ENCODE measurements around the gene METRNL.

Gene METRNL

DNA sequence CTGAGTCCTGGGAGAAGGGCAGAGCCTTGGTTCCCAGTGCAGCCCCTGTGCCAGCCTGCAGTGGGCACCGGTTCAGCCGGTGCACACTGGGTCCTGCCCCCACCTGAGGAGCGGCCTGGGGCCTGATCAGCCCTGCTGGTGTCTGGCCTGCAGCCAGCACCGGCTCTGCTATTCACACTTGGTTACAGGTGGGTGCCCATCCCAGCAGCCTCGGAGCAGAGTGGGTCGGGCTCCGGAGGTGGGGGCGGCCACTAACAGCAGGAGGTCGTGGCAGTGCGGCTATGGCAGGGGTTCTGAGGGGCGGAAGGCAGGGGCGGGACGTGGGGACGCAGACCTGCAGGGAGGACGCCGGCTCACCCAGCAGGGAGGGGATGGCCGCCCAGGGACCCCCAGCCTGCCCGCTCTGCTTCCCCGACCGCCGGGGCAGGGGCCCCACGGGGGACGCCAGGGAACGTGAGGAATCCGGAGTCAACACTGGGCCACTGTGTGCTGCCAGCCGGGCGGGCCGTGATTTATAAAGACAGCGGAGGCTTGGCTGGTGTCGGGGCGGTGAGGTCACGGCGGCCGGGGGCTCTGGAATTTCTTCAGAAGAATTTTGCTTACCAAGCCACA, 20.3 kb downstream of the METRNL start:
- no peak for FAIRE-seq
- TF ChIP-seq TAF1 (IDR thresholded peaks at IDR 0.05; ENCODE audit: borderline replicate concordance, low read depth, low read length): no peak
- TF ChIP-seq POLR2A (IDR thresholded peaks at IDR 0.05; ENCODE audit: low read depth, low read length): no peak
- TF ChIP-seq POLR2AphosphoS5 (IDR thresholded peaks at IDR 0.05; ENCODE audit: low read depth, low read length): no peak
- DNase-seq (ENCODE audit: insufficient read length): no peak

DNA sequence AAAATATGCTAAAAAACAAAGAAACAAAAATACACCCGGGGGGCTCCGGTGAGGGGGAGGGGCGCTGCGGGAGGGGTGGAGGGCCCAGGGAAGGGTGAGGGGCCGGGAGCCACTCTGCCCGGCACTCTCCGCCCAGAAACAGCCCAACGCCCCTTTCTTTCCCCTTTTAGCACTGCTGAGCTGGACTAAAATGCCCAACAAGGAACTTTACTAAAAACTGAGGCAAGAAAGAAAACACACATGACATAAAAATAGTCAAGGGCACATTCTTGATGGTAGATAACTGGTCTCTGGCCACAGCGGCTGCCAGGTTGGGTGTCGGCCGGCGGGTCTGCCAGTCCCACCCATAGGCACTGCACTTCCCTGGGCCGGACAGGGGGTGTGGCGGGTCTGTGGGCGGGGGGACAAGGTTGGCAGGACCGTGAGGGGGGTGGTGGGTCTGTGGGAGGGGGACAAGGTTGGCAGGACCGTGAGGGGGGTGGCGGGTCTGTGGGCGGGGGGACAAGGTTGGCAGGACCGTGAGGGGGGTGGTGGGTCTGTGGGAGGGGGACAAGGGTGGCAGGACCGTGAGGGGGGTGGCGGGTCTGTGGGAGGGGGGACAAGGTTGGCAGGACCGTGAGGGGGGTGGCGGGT, 20.9 kb downstream of the METRNL start:
- TF ChIP-seq TAF1 (IDR thresholded peaks at IDR 0.05; ENCODE audit: borderline replicate concordance, low read depth, low read length) (no peak), POLR2AphosphoS5 (IDR thresholded peaks at IDR 0.05; ENCODE audit: low read depth, low read length) (no peak), POLR2A (IDR thresholded peaks at IDR 0.05; ENCODE audit: low read depth, low read length) (no peak)
- no peak for FAIRE-seq
- DNase-seq (ENCODE audit: insufficient read length): no peak

DNA sequence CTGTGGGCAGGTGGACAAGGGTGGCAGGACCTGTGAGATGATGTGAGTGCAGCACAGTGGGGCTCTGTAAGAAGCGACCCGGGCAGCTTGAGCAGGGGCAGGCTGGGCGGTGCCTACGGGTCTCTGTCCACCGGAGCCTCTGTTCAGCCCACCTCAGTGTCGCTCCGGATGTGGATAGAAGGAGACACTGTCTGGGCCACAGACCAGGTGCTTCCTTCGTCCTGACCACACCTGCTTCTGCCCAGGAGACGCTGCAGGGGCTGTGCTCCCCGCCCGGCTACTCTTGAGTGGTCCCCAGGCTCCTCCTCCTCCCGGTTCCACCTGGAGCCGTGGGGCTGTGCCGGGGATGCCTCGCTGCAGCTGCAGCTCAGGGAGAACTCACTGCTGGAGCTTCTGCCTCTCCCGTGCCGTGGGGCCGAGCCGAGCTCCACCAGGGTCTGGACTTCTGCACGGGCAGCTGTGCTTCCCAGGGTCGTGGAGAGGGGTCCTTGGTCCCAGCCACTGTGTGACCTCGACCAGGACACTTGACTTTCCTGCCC, 21.5 kb downstream of the METRNL start:
- DNase-seq (ENCODE audit: insufficient read length) (no peak), FAIRE-seq (no peak)
- no peak for TF ChIP-seq POLR2AphosphoS5 (IDR thresholded peaks at IDR 0.05; ENCODE audit: low read depth, low read length)
- TF ChIP-seq POLR2A (IDR thresholded peaks at IDR 0.05; ENCODE audit: low read depth, low read length): no peak
- no peak for TF ChIP-seq TAF1 (IDR thresholded peaks at IDR 0.05; ENCODE audit: borderline replicate concordance, low read depth, low read length)

DNA sequence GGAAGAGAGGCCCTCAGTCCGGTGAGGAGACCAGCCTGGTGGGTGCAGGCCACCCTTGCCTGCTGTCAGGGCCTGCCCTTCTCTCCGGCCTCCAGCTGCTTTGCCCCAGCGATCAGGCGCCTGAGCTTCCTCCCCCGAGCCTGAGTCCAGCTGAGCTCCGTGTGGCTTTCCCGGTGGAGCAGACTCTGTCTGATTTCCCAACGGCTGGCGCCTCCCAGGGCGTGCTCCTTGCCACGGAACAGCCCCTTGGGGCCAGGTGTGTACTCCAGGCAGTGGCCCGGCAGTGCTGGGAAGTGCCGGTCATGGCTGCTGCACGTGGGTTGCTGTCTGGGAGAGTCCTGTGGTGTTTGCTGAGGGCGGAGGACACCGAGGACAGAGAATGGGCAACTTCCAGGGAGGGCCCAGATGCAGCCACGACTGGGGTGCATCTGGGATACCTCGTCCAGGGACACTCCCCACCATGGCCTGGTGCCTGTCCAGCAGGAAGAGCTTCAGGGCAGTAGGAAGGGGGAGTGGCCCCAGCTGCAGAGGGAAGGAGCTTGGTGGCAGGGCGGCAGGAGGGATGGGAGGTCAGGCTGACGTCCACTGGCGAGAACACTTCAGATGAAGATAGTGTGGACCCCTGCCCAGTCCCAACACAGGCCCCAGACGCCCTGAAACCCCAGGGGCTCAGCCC, 22.5 kb downstream of the METRNL start:
- DNase-seq (ENCODE audit: insufficient read length): no peak
- no peak for TF ChIP-seq POLR2A (IDR thresholded peaks at IDR 0.05; ENCODE audit: low read depth, low read length)
- no peak for TF ChIP-seq POLR2AphosphoS5 (IDR thresholded peaks at IDR 0.05; ENCODE audit: low read depth, low read length)
- no peak for TF ChIP-seq TAF1 (IDR thresholded peaks at IDR 0.05; ENCODE audit: borderline replicate concordance, low read depth, low read length)
- FAIRE-seq: no peak

DNA sequence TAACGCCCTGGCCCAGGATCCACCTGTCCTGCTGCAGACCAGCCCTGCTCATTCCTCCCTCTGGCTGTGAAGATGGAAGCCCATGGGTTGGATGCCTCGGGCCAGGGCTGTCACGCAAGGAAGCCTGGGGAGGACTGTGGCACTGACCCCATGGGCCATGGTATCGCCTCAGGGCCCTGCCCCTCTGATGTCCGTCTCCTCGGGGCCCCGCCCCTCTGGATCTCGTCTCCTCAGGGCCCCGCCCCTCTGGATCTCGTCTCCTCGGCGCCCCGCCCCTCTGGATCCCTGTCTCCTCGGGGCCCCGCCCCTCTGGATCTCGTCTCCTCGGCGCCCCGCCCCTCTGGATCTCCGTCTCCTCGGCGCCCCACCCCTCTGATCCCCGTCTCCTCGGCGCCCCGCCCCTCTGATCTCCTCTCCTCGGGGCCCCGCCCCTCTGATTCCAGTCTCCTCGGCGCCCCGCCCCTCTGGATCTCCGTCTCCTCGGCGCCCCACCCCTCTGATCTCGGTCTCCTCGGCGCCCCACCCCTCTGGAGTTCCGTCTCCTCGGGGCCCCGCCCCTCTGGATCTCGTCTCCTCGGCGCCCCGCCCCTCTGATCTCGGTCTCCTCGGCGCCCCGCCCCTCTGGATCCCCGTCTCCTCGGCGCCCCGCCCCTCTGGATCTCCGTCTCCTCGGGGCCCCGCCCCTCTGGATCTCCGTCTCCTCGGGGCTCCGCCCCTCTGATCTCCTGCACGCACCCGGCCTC, 24.0 kb downstream of the METRNL start:
- FAIRE-seq (no peak), DNase-seq (ENCODE audit: insufficient read length) (no peak)
- TF ChIP-seq POLR2A (IDR thresholded peaks at IDR 0.05; ENCODE audit: low read depth, low read length): no peak
- no peak for TF ChIP-seq TAF1 (IDR thresholded peaks at IDR 0.05; ENCODE audit: borderline replicate concordance, low read depth, low read length)
- TF ChIP-seq POLR2AphosphoS5 (IDR thresholded peaks at IDR 0.05; ENCODE audit: low read depth, low read length): no peak

DNA sequence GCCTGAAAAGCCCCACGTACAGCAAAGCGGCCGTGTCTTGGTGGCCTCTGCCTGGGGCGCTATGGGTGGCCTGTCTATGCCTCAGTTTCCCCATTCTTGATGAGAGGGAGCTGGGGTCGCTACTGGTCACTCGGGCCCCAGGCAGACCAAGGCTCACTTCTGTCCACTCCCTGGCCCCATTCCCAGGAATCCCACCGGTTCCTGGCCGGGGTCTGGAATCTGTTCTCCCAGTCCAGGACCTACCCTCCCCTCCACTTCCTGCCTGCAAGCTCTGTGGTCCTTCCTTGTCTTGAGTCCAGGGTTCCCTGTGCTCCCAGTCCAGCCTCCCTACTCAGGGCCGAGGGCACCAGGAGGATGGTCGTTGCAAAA, 24.5 kb downstream of the METRNL start:
- DNase-seq (ENCODE audit: insufficient read length): no peak
- TF ChIP-seq TAF1 (IDR thresholded peaks at IDR 0.05; ENCODE audit: borderline replicate concordance, low read depth, low read length) (no peak), POLR2A (IDR thresholded peaks at IDR 0.05; ENCODE audit: low read depth, low read length) (no peak), POLR2AphosphoS5 (IDR thresholded peaks at IDR 0.05; ENCODE audit: low read depth, low read length) (no peak)
- no peak for FAIRE-seq

DNA sequence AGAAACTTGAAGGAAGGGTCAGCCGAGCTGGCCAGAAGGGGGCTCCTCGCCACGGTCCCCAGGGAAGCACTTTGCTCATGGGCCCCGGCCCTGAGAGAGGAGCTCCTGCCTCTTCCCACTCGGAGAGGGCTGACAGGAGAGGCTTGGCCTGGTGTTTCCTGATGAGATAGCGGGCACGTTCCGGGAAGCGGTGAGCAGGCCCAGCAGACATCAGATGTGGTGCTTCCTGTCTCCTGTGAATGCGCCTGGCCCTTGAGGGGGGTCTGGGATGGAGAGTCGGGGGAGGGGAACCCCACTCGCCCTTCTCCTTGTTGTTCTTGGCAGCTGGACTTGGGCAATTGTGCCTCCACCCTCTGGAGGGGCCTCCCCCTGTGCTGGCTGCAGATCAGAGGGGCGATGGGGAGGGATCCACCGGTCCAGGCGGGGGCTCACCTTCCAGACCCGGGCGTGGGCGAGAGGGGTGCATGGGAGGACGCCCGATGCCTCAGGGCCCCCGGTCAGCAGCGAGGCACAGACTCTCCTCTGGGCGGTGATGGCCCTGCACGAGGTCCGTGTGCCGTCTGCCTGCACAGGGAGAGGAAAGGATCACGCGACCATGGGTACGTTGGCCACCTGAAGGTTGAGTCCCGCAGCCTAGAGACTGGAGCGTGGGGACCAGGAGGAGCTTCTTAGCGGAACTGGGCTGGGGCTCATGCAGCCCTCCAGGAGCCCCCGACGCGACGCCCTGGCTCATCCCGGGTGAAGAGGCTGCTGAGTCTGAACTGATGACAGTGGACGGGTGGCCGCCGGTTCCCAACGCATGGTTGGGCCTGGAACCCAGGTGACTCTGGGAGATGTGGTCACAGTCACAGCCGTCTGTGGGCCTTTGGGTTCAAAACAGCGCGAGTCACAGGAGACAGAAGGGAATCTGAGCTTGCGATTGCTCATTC, 25.4 kb downstream of the METRNL start:
- DNase-seq (ENCODE audit: insufficient read length): no peak
- no peak for FAIRE-seq
- no peak for TF ChIP-seq TAF1 (IDR thresholded peaks at IDR 0.05; ENCODE audit: borderline replicate concordance, low read depth, low read length)
- no peak for TF ChIP-seq POLR2AphosphoS5 (IDR thresholded peaks at IDR 0.05; ENCODE audit: low read depth, low read length)
- TF ChIP-seq POLR2A (IDR thresholded peaks at IDR 0.05; ENCODE audit: low read depth, low read length): no peak

DNA sequence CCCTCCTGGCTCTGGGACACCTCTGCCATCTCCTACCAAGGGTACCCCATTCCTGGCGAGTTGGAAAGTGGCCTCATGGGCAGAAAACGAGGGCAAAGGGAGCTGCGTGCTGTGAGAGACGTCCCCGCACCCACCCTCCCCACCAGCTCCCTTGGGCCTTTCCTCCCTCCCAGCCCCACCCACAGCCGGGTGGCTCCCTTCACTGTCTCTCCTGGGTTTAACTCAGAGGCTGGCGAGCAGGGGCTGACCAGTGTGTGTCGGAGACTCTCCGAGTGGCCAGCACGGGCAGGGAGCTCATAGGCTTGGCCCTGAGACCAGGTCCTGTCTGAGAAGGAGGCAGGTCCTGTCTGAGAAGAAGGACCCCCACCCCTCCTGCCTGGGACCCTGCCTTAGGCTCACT, 26.1 kb downstream of the METRNL start:
- TF ChIP-seq POLR2AphosphoS5 (IDR thresholded peaks at IDR 0.05; ENCODE audit: low read depth, low read length) (no peak), TAF1 (IDR thresholded peaks at IDR 0.05; ENCODE audit: borderline replicate concordance, low read depth, low read length) (no peak), POLR2A (IDR thresholded peaks at IDR 0.05; ENCODE audit: low read depth, low read length) (no peak)
- DNase-seq (ENCODE audit: insufficient read length): no peak
- no peak for FAIRE-seq

DNA sequence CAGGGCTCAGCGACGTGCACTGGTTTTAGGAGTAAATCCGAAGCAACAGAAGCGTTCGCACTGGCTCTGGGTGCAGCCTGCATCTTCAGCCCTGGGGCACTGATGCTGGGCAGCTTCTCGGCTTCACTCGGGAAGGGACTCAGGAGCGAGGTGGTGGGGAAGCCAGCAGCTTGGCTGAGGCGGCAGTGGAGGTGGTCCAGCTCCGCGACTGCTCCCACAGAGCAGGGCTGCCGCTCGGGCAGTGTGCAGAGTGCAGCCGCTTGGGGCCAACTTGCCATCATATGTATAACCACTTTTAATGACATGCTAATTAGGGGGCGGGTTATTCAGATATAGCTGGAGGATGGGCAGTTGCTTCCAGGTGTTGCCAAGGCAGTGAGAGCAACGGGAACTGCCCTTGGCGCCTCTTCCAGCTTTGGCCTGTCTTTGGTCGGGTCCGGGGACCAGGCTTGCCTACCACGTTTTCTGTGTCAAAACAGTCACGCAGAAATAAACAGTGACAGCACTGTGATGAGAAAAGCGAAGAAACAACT, 26.7 kb downstream of the METRNL start:
- TF ChIP-seq TAF1 (IDR thresholded peaks at IDR 0.05; ENCODE audit: borderline replicate concordance, low read depth, low read length) (no peak), POLR2AphosphoS5 (IDR thresholded peaks at IDR 0.05; ENCODE audit: low read depth, low read length) (no peak), POLR2A (IDR thresholded peaks at IDR 0.05; ENCODE audit: low read depth, low read length) (no peak)
- DNase-seq (ENCODE audit: insufficient read length) (no peak), FAIRE-seq (no peak)

DNA sequence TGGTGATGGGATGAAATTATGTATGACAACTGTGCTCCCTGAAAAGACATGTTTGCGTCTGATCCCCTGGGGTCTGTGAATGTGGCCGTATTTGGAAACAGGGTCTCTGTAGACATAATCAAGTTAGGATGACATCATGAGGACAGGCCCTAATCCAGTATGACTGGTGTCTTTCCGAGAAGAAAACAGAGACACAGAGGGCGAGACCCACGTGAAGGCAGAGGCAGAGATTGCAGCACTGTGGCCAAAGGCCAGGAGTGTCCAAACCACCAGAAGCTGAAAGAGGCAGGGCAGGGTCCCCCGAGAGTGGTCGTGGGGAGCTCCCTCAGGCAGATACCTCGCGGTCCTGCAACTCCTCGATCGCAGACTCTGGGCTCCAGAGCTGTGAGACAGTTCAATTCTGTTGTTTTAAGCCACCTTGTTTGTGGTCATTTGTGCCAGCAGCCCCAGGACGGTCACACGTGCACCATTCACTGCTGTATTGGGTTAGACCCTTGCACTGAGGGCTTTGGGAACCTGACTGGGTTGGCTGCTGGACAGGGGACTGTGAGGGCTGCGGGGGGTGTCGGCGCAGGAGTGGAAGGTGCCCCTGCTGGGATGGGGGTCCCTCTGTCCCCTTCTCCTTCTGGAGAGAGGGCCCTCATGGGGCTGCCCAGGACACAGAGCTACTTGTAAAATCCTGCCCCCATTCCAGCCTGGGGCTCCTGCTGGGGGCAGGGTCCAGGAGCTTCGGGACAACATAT, 27.7 kb downstream of the METRNL start:
- no peak for TF ChIP-seq POLR2AphosphoS5 (IDR thresholded peaks at IDR 0.05; ENCODE audit: low read depth, low read length)
- no peak for TF ChIP-seq TAF1 (IDR thresholded peaks at IDR 0.05; ENCODE audit: borderline replicate concordance, low read depth, low read length)
- FAIRE-seq: no peak
- no peak for DNase-seq (ENCODE audit: insufficient read length)
